ENCODE results near the gene BMPR1B. TPM values are rescaled to one million over a fixed set of nuclear protein-coding genes. Genes with fewer than 3 reads are reported as not detected.

Gene BMPR1B
- total RNA-seq, 2 donors from 2014 or later: 0.10 to 0.24 TPM

DNA sequence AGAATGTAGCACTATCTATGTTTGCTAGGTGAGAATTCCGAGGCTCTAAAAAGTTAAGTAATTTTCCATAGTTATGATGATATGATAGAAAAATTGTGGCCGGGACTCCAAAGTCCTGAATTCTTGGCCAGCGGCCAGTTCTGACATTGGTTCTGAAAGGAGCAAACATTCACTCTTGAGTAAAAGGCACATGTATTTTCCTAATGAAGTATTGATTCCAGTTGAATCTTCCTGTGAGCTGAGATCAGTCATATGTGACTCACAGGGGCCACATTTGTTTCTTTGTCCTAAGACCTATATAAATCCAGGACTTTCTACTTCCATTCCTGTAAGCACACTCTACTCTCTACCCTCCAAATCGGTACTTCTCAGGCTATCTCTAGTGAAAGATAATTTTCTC, 349.9 kb downstream of the BMPR1B start:
- intact Hi-C loops (cut with DNase I): no loop called here
- TF ChIP-seq, protein P1, sequence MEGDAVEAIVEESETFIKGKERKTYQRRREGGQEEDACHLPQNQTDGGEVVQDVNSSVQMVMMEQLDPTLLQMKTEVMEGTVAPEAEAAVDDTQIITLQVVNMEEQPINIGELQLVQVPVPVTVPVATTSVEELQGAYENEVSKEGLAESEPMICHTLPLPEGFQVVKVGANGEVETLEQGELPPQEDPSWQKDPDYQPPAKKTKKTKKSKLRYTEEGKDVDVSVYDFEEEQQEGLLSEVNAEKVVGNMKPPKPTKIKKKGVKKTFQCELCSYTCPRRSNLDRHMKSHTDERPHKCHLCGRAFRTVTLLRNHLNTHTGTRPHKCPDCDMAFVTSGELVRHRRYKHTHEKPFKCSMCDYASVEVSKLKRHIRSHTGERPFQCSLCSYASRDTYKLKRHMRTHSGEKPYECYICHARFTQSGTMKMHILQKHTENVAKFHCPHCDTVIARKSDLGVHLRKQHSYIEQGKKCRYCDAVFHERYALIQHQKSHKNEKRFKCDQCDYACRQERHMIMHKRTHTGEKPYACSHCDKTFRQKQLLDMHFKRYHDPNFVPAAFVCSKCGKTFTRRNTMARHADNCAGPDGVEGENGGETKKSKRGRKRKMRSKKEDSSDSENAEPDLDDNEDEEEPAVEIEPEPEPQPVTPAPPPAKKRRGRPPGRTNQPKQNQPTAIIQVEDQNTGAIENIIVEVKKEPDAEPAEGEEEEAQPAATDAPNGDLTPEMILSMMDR (IDR thresholded peaks at IDR 0.05): no peak

DNA sequence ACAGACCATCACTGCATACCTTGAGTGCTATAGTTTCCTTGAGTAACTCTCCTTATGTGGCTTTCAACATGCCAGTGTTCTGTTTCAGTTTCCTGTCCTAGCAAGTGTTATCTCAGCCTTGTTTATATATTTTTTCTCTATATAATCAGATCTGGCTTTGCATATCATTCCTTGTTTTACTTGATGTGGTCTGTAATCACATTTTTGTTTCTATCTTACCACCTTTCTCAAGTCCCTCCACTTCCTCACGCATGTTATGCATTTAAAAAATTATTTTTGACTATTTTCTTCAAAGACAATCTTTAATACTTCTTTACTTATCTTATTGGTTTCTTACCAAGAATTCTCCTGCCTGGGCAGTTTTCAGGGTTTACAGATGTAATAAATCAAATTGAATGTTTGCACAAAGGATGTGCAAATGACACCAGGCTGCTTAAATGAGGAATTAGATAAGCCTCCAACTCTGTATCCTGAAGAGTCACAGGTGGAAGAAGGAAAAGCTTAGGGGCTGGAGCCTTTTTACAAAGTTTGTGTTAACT, 351.2 kb downstream of the BMPR1B start:
- intact Hi-C loops (cut with DNase I): no loop called here
- no peak overlapping the region for H3K4me3 ChIP-seq
- TF ChIP-seq, protein P1 (IDR thresholded peaks at IDR 0.05): no peak
- H3K4me1 ChIP-seq: no peaks in the 10 kb centered on the region
- no peak for DNase-seq
- no peak overlapping the region for H3K27ac ChIP-seq
- no peak overlapping the region for H3K9ac ChIP-seq (ENCODE audit: low read depth in 2 of 2, low read length in 2 of 2)
- no peaks in the 10 kb centered on the region for H3K9me3 ChIP-seq
- no peaks in the 10 kb centered on the region for H3K36me3 ChIP-seq
- no peaks in the 10 kb centered on the region for H3K27me3 ChIP-seq

More for the DNA sequence above, 349.9 kb downstream of the BMPR1B start:
- peak; percentile 32 for DNase-seq
- Histone ChIP-seq H3K27ac (no peak overlapping the region), H3K4me1 (no peaks in the 10 kb centered on the region), H3K9ac (ENCODE audit: low read depth in 2 of 2, low read length in 2 of 2) (no peak overlapping the region), H3K4me3 (no peak overlapping the region), H3K36me3 (no peaks in the 10 kb centered on the region), H3K27me3 (no peaks in the 10 kb centered on the region), H3K9me3 (no peaks in the 10 kb centered on the region)

DNA sequence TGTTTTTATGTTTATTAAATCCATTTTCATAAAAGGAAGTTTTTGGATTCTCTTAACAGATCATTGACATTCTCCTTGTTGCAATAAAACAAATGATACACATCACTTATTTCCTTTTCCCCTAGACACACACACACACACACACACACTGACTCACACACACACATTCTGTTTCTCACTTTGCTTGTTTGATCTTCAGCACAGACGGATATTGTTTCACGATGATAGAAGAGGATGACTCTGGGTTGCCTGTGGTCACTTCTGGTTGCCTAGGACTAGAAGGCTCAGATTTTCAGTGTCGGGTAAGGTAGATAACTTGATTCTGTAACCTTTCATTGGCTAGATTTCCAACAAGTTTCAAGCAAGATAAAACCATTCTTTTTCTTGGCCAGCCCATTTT, 356.8 kb downstream of the BMPR1B start:
- no peak overlapping the region for H3K27ac ChIP-seq
- TF ChIP-seq, protein P1 (IDR thresholded peaks at IDR 0.05): no peak
- no peaks in the 10 kb centered on the region for H3K9me3 ChIP-seq
- H3K27me3 ChIP-seq: no peaks in the 10 kb centered on the region
- H3K9ac ChIP-seq (ENCODE audit: low read depth in 2 of 2, low read length in 2 of 2): no peak overlapping the region
- no peak for DNase-seq
- H3K36me3 ChIP-seq: no peaks in the 10 kb centered on the region
- H3K4me3 ChIP-seq: no peak overlapping the region
- intact Hi-C loops (cut with DNase I): no loop called here
- H3K4me1 ChIP-seq: no peaks in the 10 kb centered on the region

DNA sequence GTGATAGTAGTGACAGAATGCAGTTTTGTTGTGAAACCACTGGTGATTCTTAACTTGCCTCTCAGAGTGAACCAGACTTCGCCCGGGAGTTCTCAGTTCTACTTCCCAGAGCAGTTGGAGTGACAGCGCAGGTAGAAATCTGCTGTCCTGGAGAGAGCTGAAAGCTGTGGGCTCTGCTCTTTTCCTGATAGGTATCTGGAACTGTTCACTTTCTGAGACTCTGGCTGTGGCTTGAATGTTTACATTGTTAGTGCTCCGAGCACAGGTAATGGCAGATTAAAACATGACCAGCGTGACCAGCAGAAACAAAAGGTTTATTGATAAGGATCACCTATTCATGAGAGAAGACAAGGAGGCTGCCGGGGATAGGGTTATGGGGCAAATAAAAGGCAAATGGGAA, 360.7 kb downstream of the BMPR1B start:
- Histone ChIP-seq H3K9ac (ENCODE audit: low read depth in 2 of 2, low read length in 2 of 2) (no peak overlapping the region), H3K27ac (no peak overlapping the region), H3K27me3 (no peaks in the 10 kb centered on the region), H3K4me1 (no peaks in the 10 kb centered on the region), H3K9me3 (no peaks in the 10 kb centered on the region), H3K4me3 (no peak overlapping the region), H3K36me3 (no peaks in the 10 kb centered on the region)
- no peak for DNase-seq
- intact Hi-C loops (cut with DNase I): no loop called here
- TF ChIP-seq, protein P1 (IDR thresholded peaks at IDR 0.05): no peak

DNA sequence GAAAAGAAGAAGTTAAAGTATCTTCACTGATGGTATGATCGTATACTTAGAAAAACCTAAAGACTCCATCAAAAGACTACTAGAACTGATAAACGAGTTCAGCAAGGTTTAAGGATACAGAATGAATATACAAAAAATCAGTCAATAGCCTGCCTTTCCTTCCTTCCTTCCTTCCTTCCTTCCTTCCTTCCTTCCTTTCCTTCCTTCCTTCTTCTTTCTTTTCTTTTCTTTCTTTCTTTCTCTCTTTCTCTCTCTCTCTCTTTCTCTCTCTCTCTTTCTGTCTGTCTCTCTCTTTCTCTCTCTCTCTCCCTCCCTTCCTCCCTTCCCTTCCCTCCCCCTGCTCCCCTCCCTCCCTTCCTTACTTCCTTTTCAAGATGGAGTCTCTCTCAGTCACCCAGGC, 362.7 kb downstream of the BMPR1B start:
- Histone ChIP-seq H3K9ac (ENCODE audit: low read depth in 2 of 2, low read length in 2 of 2) (no peak overlapping the region), H3K4me1 (no peaks in the 10 kb centered on the region), H3K4me3 (no peak overlapping the region), H3K27ac (no peak overlapping the region), H3K27me3 (no peaks in the 10 kb centered on the region), H3K36me3 (no peaks in the 10 kb centered on the region), H3K9me3 (no peaks in the 10 kb centered on the region)
- DNase-seq: no peak
- TF ChIP-seq, protein P1 (IDR thresholded peaks at IDR 0.05): no peak
- intact Hi-C loops (cut with DNase I): loop anchor here (10.0 kb wide), 1 partner anchor 496 kb away; no protein-coding TSS in a partner anchor
